ENCODE data around the gene EPHA8.

Gene EPHA8

GRCh38 chr1:22619252-22619651 lies 56.0 kb downstream of the EPHA8 start:
- TF ChIP-seq SCRT1 (tag by site-specific recombination; IDR thresholded peaks at IDR 0.05; ENCODE audit: borderline replicate concordance) (no peak), ZNF114 (tag by site-specific recombination; IDR thresholded peaks at IDR 0.05) (no peak), ZNF624 (tag by site-specific recombination; IDR thresholded peaks at IDR 0.05) (no peak), ZNF175 (tag by site-specific recombination; IDR thresholded peaks at IDR 0.05) (no peak), OVOL3 (tag by site-specific recombination; IDR thresholded peaks at IDR 0.05) (no peak), ZSCAN4 (tag by site-specific recombination; IDR thresholded peaks at IDR 0.05) (no peak)
- Histone ChIP-seq H3K4me1 (ENCODE audit: control insufficient read depth, insufficient read depth, low read length) (no peaks in the 10 kb centered on the region), H3K27ac (ENCODE audit: extremely low read depth, low read depth, low read length) (no peak overlapping the region), H3K36me3 (ENCODE audit: control insufficient read depth in 2 of 2, insufficient read depth in 1 of 2, low read length in 2 of 2) (no peaks in the 10 kb centered on the region), H3K9me3 (ENCODE audit: control insufficient read depth, insufficient read depth, low read depth, low read length) (no peaks in the 10 kb centered on the region), H3K4me3 (ENCODE audit: low read depth, low read length) (no peak overlapping the region)
- POLR2A ChIA-PET: no interaction called here
- CTCF ChIA-PET: no interaction called here

GRCh38 chr1:22619798-22620197 lies 56.5 kb downstream of the EPHA8 start:
- Histone ChIP-seq H3K4me3 (ENCODE audit: low read depth, low read length) (no peak overlapping the region), H3K4me1 (ENCODE audit: control insufficient read depth, insufficient read depth, low read length) (no peaks in the 10 kb centered on the region), H3K36me3 (ENCODE audit: control insufficient read depth in 2 of 2, insufficient read depth in 1 of 2, low read length in 2 of 2) (no peaks in the 10 kb centered on the region), H3K9me3 (ENCODE audit: control insufficient read depth, insufficient read depth, low read depth, low read length) (no peaks in the 10 kb centered on the region), H3K27ac (ENCODE audit: extremely low read depth, low read depth, low read length) (no peak overlapping the region)
- TF ChIP-seq KLF8 (tag by site-specific recombination; IDR thresholded peaks at IDR 0.05): no peak
- no peak for TF ChIP-seq ZSCAN18 (tag by site-specific recombination; IDR thresholded peaks at IDR 0.05)
- TF ChIP-seq ZNF174 (tag by site-specific recombination; IDR thresholded peaks at IDR 0.05): no peak
- no peak for TF ChIP-seq ZNF530 (tag by site-specific recombination; IDR thresholded peaks at IDR 0.05; ENCODE audit: low read depth)
- TF ChIP-seq ZNF280C (tag by site-specific recombination; IDR thresholded peaks at IDR 0.05): no peak
- no peak for TF ChIP-seq ZNF335 (tag by site-specific recombination; conservative IDR thresholded peaks at IDR 0.05)
- no peak for TF ChIP-seq ZBTB20 (tag by site-specific recombination; IDR thresholded peaks at IDR 0.05)
- TF ChIP-seq ZNF645 (tag by site-specific recombination; IDR thresholded peaks at IDR 0.05): no peak
- ChIA-PET POLR2A (no interaction called here), CTCF (no interaction called here)

- no peak overlapping the region for H3K27ac ChIP-seq (ENCODE audit: extremely low read depth, low read depth, low read length)
- CTCF ChIA-PET: interaction anchor here (0.6 to 0.7 kb wide), 2 partner anchors 187 to 205 kb away, joined by 3 read pairs; no protein-coding TSS in a partner anchor
- no peaks in the 10 kb centered on the region for H3K36me3 ChIP-seq (ENCODE audit: control insufficient read depth in 2 of 2, insufficient read depth in 1 of 2, low read length in 2 of 2)
- no peak overlapping the region for H3K4me3 ChIP-seq (ENCODE audit: low read depth, low read length)
- H3K9me3 ChIP-seq (ENCODE audit: control insufficient read depth, insufficient read depth, low read depth, low read length): no peaks in the 10 kb centered on the region
- POLR2A ChIA-PET: no interaction called here
- no peaks in the 10 kb centered on the region for H3K4me1 ChIP-seq (ENCODE audit: control insufficient read depth, insufficient read depth, low read length)
- no peak for TF ChIP-seq HOXD13 (CRISPR knock-in tag; IDR thresholded peaks at IDR 0.05; ENCODE audit: borderline replicate concordance)
- no peak for TF ChIP-seq TRIM28 (IDR thresholded peaks at IDR 0.05; ENCODE audit: borderline replicate concordance, low read length)
- no peak for TF ChIP-seq ZNF837 (tag by site-specific recombination; IDR thresholded peaks at IDR 0.05)
- no peak for TF ChIP-seq ZNF629 (tag by site-specific recombination; IDR thresholded peaks at IDR 0.05)
- no peak for TF ChIP-seq KLF7 (tag by site-specific recombination; IDR thresholded peaks at IDR 0.05; ENCODE audit: borderline replicate concordance)
- no peak for TF ChIP-seq KLF10 (tag by site-specific recombination; IDR thresholded peaks at IDR 0.05)
- TF ChIP-seq PBX3 (CRISPR knock-in tag; IDR thresholded peaks at IDR 0.05): no peak
- TF ChIP-seq YY1 (tag by site-specific recombination; IDR thresholded peaks at IDR 0.05): no peak
- TF ChIP-seq ZNF548 (tag by site-specific recombination; IDR thresholded peaks at IDR 0.05): no peak
These were observed 58.5 kb downstream of the EPHA8 start for GRCh38 chr1:22621761-22622160.
